NOMO-1 treated with DMSO at 0.1 percent for 48 hours (cell line): Measurements from ENCODE around the gene MPPE1.
"Not testable (repeated sequence)": the region's sequence is repeated elsewhere in the genome, so short reads cannot be mapped to it uniquely, and the experiment has no call there.

ENCODE experiments used
- DNase-seq: peaks from one replicate; lab custom pipeline; 2025; ENCODE audit not compliant: unreplicated experiment; lab: John Stamatoyannopoulos, UW

Gene MPPE1

GRCh38 chr18:11925800-11926481 lies 17.8 kb upstream of the MPPE1 start:
- no peak for DNase-seq

GRCh38 chr18:11923450-11923849 lies 15.3 kb upstream of the MPPE1 start:
- DNase-seq = no peak

GRCh38 chr18:11919522-11919921 lies 11.4 kb upstream of the MPPE1 start:
- not testable (repeated sequence) for DNase-seq

GRCh38 chr18:11916880-11917279 lies 8.8 kb upstream of the MPPE1 start:
- DNase-seq = peak; percentile 65

GRCh38 chr18:11909591-11910026 lies 1.5 kb upstream of the MPPE1 start:
- peak; percentile 33 for DNase-seq

- DNase-seq = no peak
Observed at GRCh38 chr18:11909061-11909455, 941 bp upstream of the MPPE1 start.

GRCh38 chr18:11906926-11907874 lies 917 bp downstream of the MPPE1 start:
- DNase-seq = no peak

GRCh38 chr18:11906176-11906575 lies 1.9 kb downstream of the MPPE1 start:
- no peak for DNase-seq

- DNase-seq = no peak
Observed at GRCh38 chr18:11905613-11906012, 2.5 kb downstream of the MPPE1 start.

- DNase-seq = no peak
Observed at GRCh38 chr18:11902522-11903292, 5.4 kb downstream of the MPPE1 start.

- DNase-seq = no peak
Observed at GRCh38 chr18:11901826-11902438, 6.2 kb downstream of the MPPE1 start.

- DNase-seq = no peak
Observed at GRCh38 chr18:11899063-11899462, 9.1 kb downstream of the MPPE1 start.

GRCh38 chr18:11897781-11898180 lies 10.3 kb downstream of the MPPE1 start:
- no peak for DNase-seq

- not testable (repeated sequence) for DNase-seq
Observed at GRCh38 chr18:11892438-11892837, 15.7 kb downstream of the MPPE1 start.

GRCh38 chr18:11891737-11892136 lies 16.4 kb downstream of the MPPE1 start:
- no peak for DNase-seq

- no peak for DNase-seq
Observed at GRCh38 chr18:11889284-11889683, 18.8 kb downstream of the MPPE1 start.

- DNase-seq = no peak
Observed at GRCh38 chr18:11888726-11889125, 19.4 kb downstream of the MPPE1 start.

- DNase-seq = no peak
Observed at GRCh38 chr18:11887328-11888128, 20.6 kb downstream of the MPPE1 start.

- no peak for DNase-seq
Observed at GRCh38 chr18:11886577-11887110, 21.5 kb downstream of the MPPE1 start.
